Common myeloid progenitor, CD34-positive (primary cell): Measurements from ENCODE around the gene ROBO1.

Experiments used
- CTCF ChIA-PET: fragments of 350-600 bp; sonication (Branson Sonifier 250); formaldehyde crosslinking; loops from one replicate; lab custom pipeline; 2021; ENCODE audit warnings: antibody characterized with exemption; lab: Charles Lee
- POLR2A ChIA-PET: fragments of 350-600 bp; sonication (Branson Sonifier 250); formaldehyde crosslinking; loops from one replicate; lab custom pipeline; 2021; ENCODE audit warnings: antibody characterized with exemption; lab: Charles Lee
- DNase-seq, 3 donors: peaks; one replicate each; pipeline versions ENCODE4 v3.0.0 to v3.0.0-alpha.2; 2013
- H3K27ac ChIP-seq, 2 experiments: 1 replicate in 1 of 2; 2 replicates in 1 of 2; pipeline ENCODE4 v1.7.0; 2013; ENCODE audit warnings: inconsistent platforms in 2 of 2, low read length in 2 of 2, mild to moderate bottlenecking in 2 of 2, low read depth in 1 of 2, moderate library complexity in 1 of 2; ENCODE audit not compliant: severe bottlenecking in 2 of 2, insufficient read depth in 1 of 2, poor library complexity in 1 of 2
- H3K27me3 ChIP-seq, 5 experiments: replicated peaks in 2 of 5; 1 replicate in 3 of 5; 2 replicates in 2 of 5; pipeline versions ENCODE4 v1.6.1 to v1.7.0; 2013; ENCODE audit warnings: low read length in 4 of 5, mild to moderate bottlenecking in 2 of 5, moderate library complexity in 2 of 5, inconsistent platforms in 1 of 5; ENCODE audit not compliant: insufficient read depth in 5 of 5, control insufficient read depth in 4 of 5
- H3K36me3 ChIP-seq, 4 experiments: 1 replicate in 2 of 4; 2 replicates in 2 of 4; pipeline versions ENCODE4 v1.6.1 to v1.7.0; 2013; ENCODE audit warnings: low read length in 3 of 4, control low read depth in 1 of 4, mild to moderate bottlenecking in 1 of 4; ENCODE audit not compliant: control insufficient read depth in 4 of 4, insufficient read depth in 4 of 4
- H3K4me1 ChIP-seq, 4 experiments: 1 replicate in 3 of 4; 2 replicates in 1 of 4; pipeline versions ENCODE4 v1.6.1 to v1.7.1; 2013; ENCODE audit warnings: low read length in 3 of 4, mild to moderate bottlenecking in 3 of 4, control low read depth in 1 of 4, inconsistent platforms in 1 of 4, moderate library complexity in 1 of 4; ENCODE audit not compliant: control insufficient read depth in 4 of 4, insufficient read depth in 4 of 4; ENCODE audit errors: control extremely low read depth in 1 of 4
- H3K4me3 ChIP-seq, 7 experiments: 1 replicate in 4 of 7; 2 replicates in 3 of 7; pipeline versions ENCODE4 v1.5.1 to v1.7.0; 2013; ENCODE audit warnings: mild to moderate bottlenecking in 7 of 7, low read length in 6 of 7, moderate library complexity in 6 of 7, inconsistent platforms in 2 of 7, low read depth in 2 of 7, control low read depth in 1 of 7; ENCODE audit not compliant: insufficient read depth in 4 of 7, control insufficient read depth in 1 of 7; ENCODE audit errors: extremely low read depth in 1 of 7
- H3K9me3 ChIP-seq, 5 experiments: 1 replicate in 4 of 5; 2 replicates in 1 of 5; pipeline versions ENCODE4 v1.6.1 to v1.7.1; 2013; ENCODE audit warnings: low read length in 4 of 5, mild to moderate bottlenecking in 2 of 5, inconsistent platforms in 1 of 5, low read depth in 1 of 5, moderate library complexity in 1 of 5; ENCODE audit not compliant: control insufficient read depth in 4 of 5, insufficient read depth in 2 of 5; ENCODE audit errors: control extremely low read depth in 1 of 5
- WGBS: methylation state at CpG from one replicate; pipeline ENCODE4 v1.1.5; 2013; ENCODE audit not compliant: insufficient coverage; 5-methylcytosine and 5-hydroxymethylcytosine counted together

Gene ROBO1

GRCh38 chr3:79002465-79003372 is 765.1 kb downstream of the ROBO1 start:
- H3K4me1 ChIP-seq: no peaks in the 10 kb centered on the region
- no peaks in the 10 kb centered on the region for H3K9me3 ChIP-seq
- H3K27ac ChIP-seq: no peak overlapping the region
- no peaks in the 10 kb centered on the region for H3K36me3 ChIP-seq
- 40% methylated on average over 1 of the region's 4 CpGs for WGBS
- DNase-seq: no peak
- no peaks in the 10 kb centered on the region for H3K27me3 ChIP-seq
- CTCF ChIA-PET: no interaction called here
- POLR2A ChIA-PET: no interaction called here
- H3K4me3 ChIP-seq: no peak overlapping the region

GRCh38 chr3:79001255-79001654 is 766.5 kb downstream of the ROBO1 start:
- no peak overlapping the region for H3K4me3 ChIP-seq
- no peak overlapping the region for H3K27ac ChIP-seq
- WGBS: no CpG with 5 or more reads among the region's 3 CpGs
- H3K9me3 ChIP-seq: no peaks in the 10 kb centered on the region
- no peaks in the 10 kb centered on the region for H3K36me3 ChIP-seq
- no peaks in the 10 kb centered on the region for H3K27me3 ChIP-seq
- H3K4me1 ChIP-seq: no peaks in the 10 kb centered on the region
- POLR2A ChIA-PET: no interaction called here
- CTCF ChIA-PET: no interaction called here
- DNase-seq: no peak

- Histone ChIP-seq H3K4me3 (no peak overlapping the region), H3K4me1 (no peaks in the 10 kb centered on the region), H3K36me3 (no peaks in the 10 kb centered on the region), H3K27ac (no peak overlapping the region), H3K27me3 (no peaks in the 10 kb centered on the region), H3K9me3 (no peaks in the 10 kb centered on the region)
- no peak for DNase-seq
- WGBS: no CpG with 5 or more reads among the region's 2 CpGs
- POLR2A ChIA-PET: no interaction called here
- CTCF ChIA-PET: no interaction called here
These were observed 768.7 kb downstream of the ROBO1 start for GRCh38 chr3:78999139-78999538.

GRCh38 chr3:78995087-78995486 is 772.7 kb downstream of the ROBO1 start:
- DNase-seq: no peak
- H3K9me3 ChIP-seq: no peaks in the 10 kb centered on the region
- 95% methylated on average over 5 of the region's 5 CpGs for WGBS
- ChIA-PET CTCF (no interaction called here), POLR2A (no interaction called here)
- H3K27ac ChIP-seq: no peak overlapping the region
- no peak overlapping the region for H3K4me3 ChIP-seq
- no peaks in the 10 kb centered on the region for H3K27me3 ChIP-seq
- no peaks in the 10 kb centered on the region for H3K36me3 ChIP-seq
- H3K4me1 ChIP-seq: no peaks in the 10 kb centered on the region

- Histone ChIP-seq H3K4me1 (no peaks in the 10 kb centered on the region), H3K4me3 (no peak overlapping the region), H3K36me3 (no peaks in the 10 kb centered on the region), H3K27me3 (no peaks in the 10 kb centered on the region), H3K27ac (no peak overlapping the region), H3K9me3 (no peaks in the 10 kb centered on the region)
- POLR2A ChIA-PET: no interaction called here
- 99% methylated on average over 8 of the region's 9 CpGs for WGBS
- CTCF ChIA-PET: no interaction called here
- DNase-seq: no peak
These were observed 773.4 kb downstream of the ROBO1 start for GRCh38 chr3:78994174-78995027.

- Histone ChIP-seq H3K36me3 (no peaks in the 10 kb centered on the region), H3K4me3 (no peak overlapping the region), H3K27me3 (no peaks in the 10 kb centered on the region), H3K9me3 (no peaks in the 10 kb centered on the region), H3K27ac (no peak overlapping the region), H3K4me1 (no peaks in the 10 kb centered on the region)
- CTCF ChIA-PET: no interaction called here
- POLR2A ChIA-PET: no interaction called here
- DNase-seq: no peak
- 95% methylated on average over 4 of the region's 4 CpGs for WGBS
These were observed 774.4 kb downstream of the ROBO1 start for GRCh38 chr3:78993375-78993774.

- no peaks in the 10 kb centered on the region for H3K9me3 ChIP-seq
- 96% methylated on average over 3 of the region's 3 CpGs for WGBS
- ChIA-PET POLR2A (no interaction called here), CTCF (no interaction called here)
- H3K36me3 ChIP-seq: no peaks in the 10 kb centered on the region
- H3K27me3 ChIP-seq: no peaks in the 10 kb centered on the region
- no peak overlapping the region for H3K4me3 ChIP-seq
- H3K27ac ChIP-seq: no peak overlapping the region
- no peak for DNase-seq
- H3K4me1 ChIP-seq: no peaks in the 10 kb centered on the region
These were observed 775.0 kb downstream of the ROBO1 start for GRCh38 chr3:78992830-78993229.
